Stimulated activated CD8-positive, alpha-beta memory T cell treated with anti-CD3 and anti-CD28 coated beads, Interleukin-12 subunit alpha, Interleukin-12 subunit beta, amount 100 ng/mL, for 24 hours (primary cell): ENCODE measurements around the gene TMEM37.

Experiments used
- DNase-seq: peaks from one replicate; pipeline ENCODE4 v3.0.0-alpha.2; 2020; ENCODE audit errors: extremely low read depth

The TMEM37 gene

GRCh38 chr2:119455066-119455718, 23.5 kb downstream of the TMEM37 start:
- no peak for DNase-seq

DNA sequence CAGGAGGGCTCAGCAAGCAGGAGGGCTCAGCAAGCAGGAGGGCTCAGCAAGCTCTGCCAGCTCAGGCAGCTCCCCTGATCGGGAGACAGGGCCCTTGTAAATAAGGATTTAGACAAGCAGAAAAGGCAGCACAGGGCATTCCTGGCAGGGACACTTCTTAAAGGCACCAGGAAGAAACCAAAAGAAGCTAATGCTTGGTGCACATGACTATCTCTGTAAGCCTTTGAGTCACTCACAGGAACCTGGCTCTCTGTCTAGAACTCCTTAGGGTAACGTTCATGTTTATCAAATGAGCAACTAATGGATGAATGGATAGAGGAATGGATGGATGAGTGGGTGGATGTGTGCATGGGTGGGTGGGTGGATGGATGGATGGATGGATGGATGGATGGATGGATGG, 28.4 kb downstream of the TMEM37 start:
- no peak for DNase-seq

GRCh38 chr2:119461811-119462210, 30.2 kb downstream of the TMEM37 start:
- no peak for DNase-seq

DNA sequence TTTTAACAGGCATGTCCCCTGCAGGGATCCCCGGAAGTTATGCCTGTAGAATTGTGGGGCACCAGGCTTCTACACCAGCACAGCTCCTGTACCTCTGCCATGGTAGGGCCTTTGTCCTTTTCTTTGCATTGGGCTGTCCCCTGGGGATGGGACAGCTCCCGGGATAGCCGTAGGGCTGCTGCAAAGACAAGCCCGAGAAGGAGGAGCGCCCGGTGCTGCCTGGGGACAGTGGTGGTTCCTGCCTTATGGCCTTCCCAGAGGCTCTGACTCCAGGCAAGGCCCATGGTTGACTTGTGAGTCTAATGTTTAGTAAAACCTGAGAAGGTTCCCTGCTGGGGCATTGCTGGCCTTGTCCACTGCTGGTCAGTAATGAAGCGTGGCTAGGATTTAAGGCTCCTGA, 30.9 kb downstream of the TMEM37 start:
- DNase-seq, result no peak

DNA sequence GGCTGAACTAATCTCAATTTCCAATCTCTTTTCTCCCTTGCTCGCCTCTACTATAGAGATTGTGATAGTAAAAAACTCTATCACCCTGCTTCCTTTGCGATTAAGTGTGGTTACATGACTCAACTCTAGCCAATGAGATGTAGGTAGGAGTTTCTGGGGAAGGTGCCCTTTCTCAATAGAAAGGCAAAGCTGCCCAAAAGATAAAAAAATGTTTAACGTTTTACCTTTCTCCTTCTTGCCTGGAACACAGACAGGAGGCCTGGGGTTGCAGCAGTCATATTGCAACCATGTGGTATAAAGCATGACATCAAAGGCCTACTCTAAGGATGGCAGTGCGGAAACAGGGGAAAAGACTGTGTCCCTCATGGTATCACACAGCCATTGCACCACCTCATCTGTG, 31.5 kb downstream of the TMEM37 start:
- no peak for DNase-seq

GRCh38 chr2:119463990-119464389, 32.3 kb downstream of the TMEM37 start:
- no peak for DNase-seq

- no peak for DNase-seq
These were observed 33.3 kb downstream of the TMEM37 start for GRCh38 chr2:119464981-119465380.

DNA sequence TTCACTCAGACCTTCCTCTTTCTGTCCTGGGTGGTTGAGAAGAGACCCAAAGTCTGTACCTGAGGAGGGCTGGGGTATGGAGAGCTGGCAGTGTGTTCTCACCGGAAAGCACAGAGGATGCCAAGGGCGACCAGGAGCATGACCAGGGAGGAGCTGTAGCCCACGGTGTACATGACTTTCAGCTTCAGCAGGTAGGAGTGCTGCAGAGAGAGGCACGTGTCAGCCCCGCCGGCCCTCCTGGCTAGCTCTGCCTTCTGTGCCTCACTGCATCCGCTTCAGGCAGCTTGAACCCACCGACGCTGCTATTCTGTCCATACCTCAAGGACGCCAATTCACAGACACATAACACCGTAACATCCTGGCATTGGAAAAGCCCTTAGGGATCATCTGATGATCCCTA, 34.0 kb downstream of the TMEM37 start:
- no peak for DNase-seq

DNA sequence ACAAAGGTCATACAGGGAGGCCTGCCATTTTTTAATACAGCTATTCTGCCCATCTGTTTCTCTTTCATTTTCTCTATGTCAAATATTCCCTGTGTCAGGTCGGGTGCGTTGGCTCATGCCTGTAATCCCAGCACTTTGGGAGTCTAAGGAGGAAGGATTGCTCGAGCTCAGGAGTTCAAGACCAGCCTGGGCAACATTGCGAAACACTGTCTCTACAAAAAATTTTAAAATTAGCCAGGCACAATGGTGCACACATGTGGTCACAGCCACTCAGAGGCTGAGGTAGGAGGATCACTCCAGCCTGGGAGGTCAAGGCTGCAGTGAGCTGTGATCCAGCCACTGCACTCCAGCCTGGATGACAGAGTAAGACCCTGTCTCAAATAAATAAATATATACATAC, 34.7 kb downstream of the TMEM37 start:
- DNase-seq, result no peak

DNA sequence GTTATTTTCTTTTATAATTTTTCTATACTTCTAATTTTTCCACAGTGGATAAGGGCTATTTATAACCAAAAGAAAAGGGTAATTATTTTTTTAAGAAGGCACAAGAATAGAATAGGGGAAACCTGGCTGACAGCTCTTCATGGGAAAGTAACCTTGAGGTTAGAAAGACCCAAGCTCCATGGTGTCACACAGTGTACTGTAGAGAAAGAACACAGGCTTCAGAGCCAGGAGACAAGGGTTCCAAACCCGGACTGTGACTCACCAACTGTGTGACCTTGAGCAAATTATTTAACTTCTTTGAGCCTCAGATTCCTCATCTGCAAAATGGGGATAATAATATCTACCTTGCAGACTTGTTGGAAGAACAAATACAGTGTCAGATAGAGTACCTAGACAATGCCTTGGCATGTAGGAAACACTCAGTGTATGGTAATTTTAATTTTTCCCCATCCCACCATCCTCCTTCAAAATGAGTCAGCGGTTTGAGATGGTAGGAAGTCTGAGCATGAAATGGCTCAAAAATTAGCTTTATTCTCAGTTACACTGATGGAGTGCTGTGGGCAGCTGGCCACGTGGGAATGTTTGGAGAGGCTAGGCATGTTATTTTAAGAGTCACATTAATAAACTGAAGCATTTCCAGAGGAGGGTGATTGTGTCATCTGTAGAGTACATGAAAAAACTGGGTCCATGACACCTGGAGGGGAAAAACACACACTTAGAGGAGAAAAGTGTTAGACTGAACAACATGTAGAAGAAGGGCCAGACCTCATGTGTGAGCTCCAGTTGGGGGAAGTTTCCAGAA, 36.7 kb downstream of the TMEM37 start:
- DNase-seq, result no peak

DNA sequence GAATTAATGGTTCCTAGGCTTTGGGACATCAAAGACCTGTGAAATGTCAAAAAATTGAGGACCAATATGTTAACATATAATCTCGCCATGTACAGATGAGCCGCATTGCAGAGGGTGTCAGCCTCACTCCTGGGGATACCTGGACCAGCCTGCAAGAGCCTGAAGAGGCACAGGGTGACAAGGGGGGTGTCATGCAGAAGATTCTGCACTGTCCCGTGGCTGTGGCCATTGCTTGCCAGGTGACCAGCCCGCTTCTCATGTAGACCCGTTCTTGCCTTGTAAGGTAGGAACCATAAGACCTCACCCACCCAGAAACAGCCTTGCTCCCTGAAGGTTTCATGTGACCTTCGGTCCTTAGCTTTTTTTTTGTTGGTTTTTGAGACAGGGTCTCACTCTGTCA, 37.5 kb downstream of the TMEM37 start:
- no peak for DNase-seq

GRCh38 chr2:119469661-119470297, 38.1 kb downstream of the TMEM37 start:
- no peak for DNase-seq

DNA sequence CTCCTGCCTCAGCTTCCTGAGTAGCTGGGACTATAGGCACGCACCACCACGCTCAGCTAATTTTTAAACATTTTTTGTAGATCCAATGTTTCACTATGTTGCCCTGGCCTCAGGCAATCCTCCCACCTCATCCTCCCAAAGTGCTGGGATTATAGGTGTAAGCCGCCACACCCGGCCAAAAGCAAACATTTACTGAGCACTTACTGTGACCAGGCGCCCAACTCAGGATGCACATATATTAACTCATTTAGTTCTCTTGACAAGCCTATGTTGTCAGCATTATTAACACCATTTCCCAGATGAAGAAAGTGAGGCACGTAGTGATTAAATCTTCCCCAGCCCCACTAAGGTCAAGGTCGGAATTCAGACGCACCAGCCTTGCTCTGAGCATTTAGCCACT, 41.1 kb downstream of the TMEM37 start:
- DNase-seq, result no peak

DNA sequence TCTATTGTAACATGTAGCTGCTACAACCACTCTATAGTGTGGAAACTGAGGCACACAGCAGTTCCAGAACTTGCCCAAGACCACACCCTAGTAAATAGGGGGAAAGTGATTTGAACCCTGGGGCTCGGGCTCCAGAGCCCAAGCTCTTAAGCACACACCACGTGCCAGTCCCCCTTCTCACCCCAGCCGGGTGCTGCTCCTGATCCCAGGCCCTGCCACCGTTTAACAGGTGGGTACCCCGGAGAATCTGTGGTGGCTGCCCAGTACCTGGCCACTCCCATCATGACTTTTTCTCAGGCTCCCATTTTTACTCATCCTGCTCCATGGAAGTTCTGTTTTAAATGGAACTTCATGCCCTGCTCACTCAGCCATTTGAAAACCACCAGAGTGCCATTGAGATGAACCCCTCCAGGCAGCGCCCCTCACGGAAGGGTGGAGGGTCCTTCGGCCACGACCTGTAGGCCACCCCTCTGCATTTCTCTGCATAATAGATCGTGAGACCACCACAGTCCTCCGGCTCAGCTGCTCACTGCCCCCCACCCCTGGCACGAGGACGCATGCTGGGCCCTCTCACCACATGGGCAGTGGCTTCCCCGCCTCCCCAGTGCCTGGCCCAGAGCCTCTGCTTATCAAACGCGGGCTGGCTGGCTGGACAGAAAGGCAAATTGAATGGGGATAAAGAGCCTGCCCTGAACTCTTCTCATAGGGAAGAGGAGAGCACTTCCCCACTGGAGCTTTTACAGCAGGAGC, 42.1 kb downstream of the TMEM37 start:
- DNase-seq, result no peak

DNA sequence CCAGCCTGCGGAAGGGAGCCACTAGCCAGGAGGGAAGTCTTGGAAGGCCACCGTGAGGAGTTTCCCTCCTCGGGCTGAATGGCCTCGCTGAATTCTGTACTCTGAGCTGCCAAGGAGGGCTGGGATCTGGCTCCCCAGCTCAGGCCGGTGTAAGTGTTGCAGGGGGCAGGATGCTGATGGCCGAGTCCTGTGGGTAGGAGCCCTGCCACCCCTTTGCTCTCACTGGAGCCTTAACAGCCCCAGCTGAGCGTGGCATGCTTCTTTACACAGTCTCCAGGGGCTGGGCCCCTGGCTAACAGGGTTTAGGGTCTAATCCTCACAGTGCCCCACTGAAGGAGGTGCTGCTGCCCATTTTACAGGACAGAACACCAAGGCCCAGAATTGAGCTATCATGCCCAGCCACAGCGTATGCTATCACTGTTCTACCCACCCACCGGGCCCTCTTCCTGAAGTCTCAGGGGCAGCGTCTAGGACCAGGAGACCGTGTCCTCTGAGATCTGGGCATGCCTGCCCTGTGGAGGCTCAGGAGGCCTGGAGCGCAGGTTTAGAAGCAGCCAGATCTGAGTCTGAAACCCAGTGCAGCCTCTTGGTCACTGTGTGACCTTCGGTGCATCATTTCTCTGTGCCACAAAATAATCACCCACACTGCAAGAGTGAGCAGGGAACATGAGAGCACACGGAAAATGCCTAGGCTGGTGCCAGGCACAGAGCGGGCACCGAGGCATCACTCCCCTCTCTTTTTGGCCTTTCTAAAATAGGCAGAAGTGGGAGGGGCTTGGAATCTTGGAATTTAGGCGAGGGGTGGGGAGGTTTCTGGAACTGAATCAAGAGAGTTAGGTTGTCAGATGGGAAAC, 42.9 kb downstream of the TMEM37 start:
- DNase-seq, result no peak

- DNase-seq, result no peak
These were observed 43.7 kb downstream of the TMEM37 start for GRCh38 chr2:119475225-119475856.

DNA sequence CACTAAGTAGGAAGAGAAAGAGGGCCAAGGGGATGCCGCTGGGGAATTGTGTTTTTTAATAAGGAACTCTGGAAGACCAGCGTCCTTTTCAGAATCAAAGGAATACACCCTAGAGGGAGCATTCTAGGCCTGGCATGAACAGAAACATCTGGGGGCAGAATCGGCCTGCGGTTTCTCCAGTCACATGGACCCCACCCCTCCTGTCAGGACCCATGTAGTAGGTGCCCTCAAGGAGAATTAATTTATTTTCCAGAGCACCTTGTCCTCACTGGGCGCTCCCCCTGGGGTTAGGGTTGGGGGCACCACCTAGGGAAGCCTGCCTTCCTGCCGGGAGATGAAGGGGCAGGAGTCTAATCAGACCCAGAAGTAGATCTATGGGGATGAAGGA, 44.2 kb downstream of the TMEM37 start:
- no peak for DNase-seq

GRCh38 chr2:119476301-119477112, 44.9 kb downstream of the TMEM37 start:
- no peak for DNase-seq

DNA sequence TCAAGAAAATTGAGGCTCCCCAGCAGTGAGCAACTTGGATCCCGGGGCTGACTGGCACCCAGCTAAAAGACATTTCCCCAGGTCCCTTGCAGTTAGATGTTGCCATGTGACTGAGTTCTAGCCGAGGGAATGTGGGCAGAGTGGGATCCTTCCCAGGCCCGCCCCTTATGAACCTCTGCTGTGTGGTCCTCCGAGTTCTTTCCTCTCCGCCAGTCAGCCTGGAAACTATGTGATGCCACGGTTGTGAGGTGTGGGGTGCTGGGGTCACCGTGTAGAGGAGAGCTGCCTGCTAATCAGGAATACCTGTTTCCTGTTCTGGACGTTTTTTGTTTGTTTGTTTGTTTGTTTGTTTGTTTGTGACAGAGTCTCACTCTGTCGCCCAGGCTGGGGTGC, 45.5 kb downstream of the TMEM37 start:
- no peak for DNase-seq
